ENCODE measurements around the gene TCAF1.

GRCh38 chr7:143890558-143890957, 11.4 kb downstream of the TCAF1 start:
- no peak for TF ChIP-seq EP300 (conservative IDR thresholded peaks at IDR 0.05; ENCODE audit: poor library complexity, severe bottlenecking)
- no peak for TF ChIP-seq CTCF (IDR thresholded peaks at IDR 0.05; ENCODE audit: poor library complexity, severe bottlenecking)
- no peak for TF ChIP-seq POLR2AphosphoS5 (IDR thresholded peaks at IDR 0.05)
- TF ChIP-seq EZH2 (IDR thresholded peaks at IDR 0.05; ENCODE audit: borderline replicate concordance, insufficient read depth, low read length, poor library complexity, severe bottlenecking) = no peak
- TF ChIP-seq, protein P1, sequence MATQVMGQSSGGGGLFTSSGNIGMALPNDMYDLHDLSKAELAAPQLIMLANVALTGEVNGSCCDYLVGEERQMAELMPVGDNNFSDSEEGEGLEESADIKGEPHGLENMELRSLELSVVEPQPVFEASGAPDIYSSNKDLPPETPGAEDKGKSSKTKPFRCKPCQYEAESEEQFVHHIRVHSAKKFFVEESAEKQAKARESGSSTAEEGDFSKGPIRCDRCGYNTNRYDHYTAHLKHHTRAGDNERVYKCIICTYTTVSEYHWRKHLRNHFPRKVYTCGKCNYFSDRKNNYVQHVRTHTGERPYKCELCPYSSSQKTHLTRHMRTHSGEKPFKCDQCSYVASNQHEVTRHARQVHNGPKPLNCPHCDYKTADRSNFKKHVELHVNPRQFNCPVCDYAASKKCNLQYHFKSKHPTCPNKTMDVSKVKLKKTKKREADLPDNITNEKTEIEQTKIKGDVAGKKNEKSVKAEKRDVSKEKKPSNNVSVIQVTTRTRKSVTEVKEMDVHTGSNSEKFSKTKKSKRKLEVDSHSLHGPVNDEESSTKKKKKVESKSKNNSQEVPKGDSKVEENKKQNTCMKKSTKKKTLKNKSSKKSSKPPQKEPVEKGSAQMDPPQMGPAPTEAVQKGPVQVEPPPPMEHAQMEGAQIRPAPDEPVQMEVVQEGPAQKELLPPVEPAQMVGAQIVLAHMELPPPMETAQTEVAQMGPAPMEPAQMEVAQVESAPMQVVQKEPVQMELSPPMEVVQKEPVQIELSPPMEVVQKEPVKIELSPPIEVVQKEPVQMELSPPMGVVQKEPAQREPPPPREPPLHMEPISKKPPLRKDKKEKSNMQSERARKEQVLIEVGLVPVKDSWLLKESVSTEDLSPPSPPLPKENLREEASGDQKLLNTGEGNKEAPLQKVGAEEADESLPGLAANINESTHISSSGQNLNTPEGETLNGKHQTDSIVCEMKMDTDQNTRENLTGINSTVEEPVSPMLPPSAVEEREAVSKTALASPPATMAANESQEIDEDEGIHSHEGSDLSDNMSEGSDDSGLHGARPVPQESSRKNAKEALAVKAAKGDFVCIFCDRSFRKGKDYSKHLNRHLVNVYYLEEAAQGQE (IDR thresholded peaks at IDR 0.05; ENCODE audit: borderline replicate concordance) = no peak
- TF ChIP-seq RAD21 (conservative IDR thresholded peaks at IDR 0.05) = no peak
- no peak for TF ChIP-seq MXI1 (conservative IDR thresholded peaks at IDR 0.05; ENCODE audit: poor library complexity, severe bottlenecking)

Measured in neural cell (in vitro differentiated cells).